ENCODE measurements around the gene SUCO. TPM values are rescaled to one million over a fixed set of nuclear protein-coding genes. Genes with fewer than 3 reads are reported as not detected.

Gene SUCO
- total and polyA plus RNA-seq, 2 of the 13 experiments (the other 11 are each of a cell fraction or from before 2014, with no cell fraction given): 12.6 to 25.5 TPM

DNA sequence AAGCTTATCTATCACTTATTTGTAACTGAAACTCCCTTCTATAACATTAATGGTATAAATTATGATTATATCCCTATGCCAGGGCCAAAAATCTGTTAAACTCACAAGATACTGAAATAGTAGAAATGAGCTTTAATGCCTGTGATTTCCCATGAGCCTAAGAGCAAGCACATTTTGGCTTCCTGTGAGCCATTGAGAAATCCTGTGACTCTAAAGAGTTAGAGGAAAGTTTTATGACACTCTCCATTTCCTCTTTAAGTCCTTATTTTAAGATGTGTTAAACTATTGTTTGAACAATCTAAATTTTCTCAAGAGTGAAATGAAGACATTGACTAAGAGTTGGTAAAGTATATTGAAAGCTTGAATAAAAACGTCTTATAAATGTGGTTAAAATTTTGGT lies 45.6 kb downstream of the SUCO start:
- H4K20me1 ChIP-seq (ENCODE audit: insufficient read depth, low read length): no peaks in the 10 kb centered on the region
- no peak overlapping the region for H3K27ac ChIP-seq (ENCODE audit: extremely low read length, insufficient read depth, low read length)
- H3K4me2 ChIP-seq (ENCODE audit: low read depth, low read length): no peak overlapping the region
- BruUV-seq (replicated peaks): no TSS peak
- TF ChIP-seq CENPT (CRISPR knock-in tag; IDR thresholded peaks at IDR 0.05; ENCODE audit: low read depth) (no peak), ZNF224 (CRISPR knock-in tag; IDR thresholded peaks at IDR 0.05) (no peak), ZFP41 (CRISPR knock-in tag; IDR thresholded peaks at IDR 0.05; ENCODE audit: borderline replicate concordance) (no peak)
- H3K9me3 ChIP-seq (ENCODE audit: low read length): no peaks in the 10 kb centered on the region
- intact Hi-C loops (cut with micrococcal nuclease; ENCODE audit: unreplicated experiment): no loop called here
- whole genome bisulfite sequencing (ENCODE audit: low lambda C conversion rate): 97% methylated on average over 1 of the region's 1 CpG
- no peak for DNase-seq (ENCODE audit: low spot score)
- peaks cover 2 to 34% of the 10 kb centered on the region in 2 experiments; a peak in 2 of 5 replicates for H3K36me3 ChIP-seq (replicated peaks in 1 of 2; ENCODE audit: control insufficient read depth in 1 of 2, insufficient read depth in 2 of 2, low read length in 2 of 2)
- no peak for FAIRE-seq
- no peak for ATAC-seq
- CTCF ChIA-PET (ENCODE audit: low intra/inter-chr PET ratio, low total read pairs): no interaction called here
- no peaks in the 10 kb centered on the region for H3K4me1 ChIP-seq (ENCODE audit: insufficient read depth, low read length)
- in situ Hi-C loops (cut with HindIII; ENCODE audit: extremely low pct_ligation_motif_present, low pct_unique_long_range_greater_than_20kb): no loop called here
- H3K9ac ChIP-seq (ENCODE audit: insufficient read depth, low read depth, low read length): no peak overlapping the region
- no peaks in the 10 kb centered on the region for H3K79me2 ChIP-seq (ENCODE audit: insufficient read depth, low read length)
- no peak overlapping the region for H2AFZ ChIP-seq (ENCODE audit: low read length)
- H3K27me3 ChIP-seq (ENCODE audit: control insufficient read depth in 1 of 2, insufficient read depth in 2 of 2, low read length in 2 of 2): no peaks in the 10 kb centered on the region
- no peak overlapping the region for H3K4me3 ChIP-seq (replicated peaks in 1 of 3; ENCODE audit: insufficient read depth in 1 of 3, low read depth in 2 of 3, low read length in 3 of 3)
- POLR2A ChIA-PET: interaction anchor here (1.2 kb wide), 1 partner anchor 46 kb away, joined by 3 read pairs; the partner anchor contains the start of gene SUCO

DNA sequence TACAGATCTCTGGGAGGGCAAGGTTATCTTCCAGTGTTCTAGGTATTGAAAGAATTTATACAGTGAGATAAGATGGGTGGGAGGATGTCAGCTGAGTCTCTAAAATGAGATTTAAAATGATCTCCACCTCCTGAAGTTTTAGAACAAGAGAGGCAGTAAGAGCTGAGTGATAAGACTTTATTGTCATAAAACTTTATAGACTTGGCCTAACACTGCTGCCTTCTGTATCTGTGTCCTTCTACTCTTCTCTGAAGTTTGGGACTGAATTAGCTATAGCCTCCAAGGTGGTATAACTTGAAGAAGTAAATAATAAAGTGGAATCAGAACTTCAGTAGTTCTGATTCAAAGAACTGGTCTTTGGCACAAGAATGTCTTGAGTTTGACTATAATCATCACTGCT lies 48.3 kb downstream of the SUCO start:
- in situ Hi-C loops (cut with HindIII; ENCODE audit: extremely low pct_ligation_motif_present, low pct_unique_long_range_greater_than_20kb) (no loop called here), intact Hi-C loops (cut with micrococcal nuclease; ENCODE audit: unreplicated experiment) (no loop called here)
- no peaks in the 10 kb centered on the region for H3K9me3 ChIP-seq (ENCODE audit: low read length)
- CTCF ChIA-PET (ENCODE audit: low intra/inter-chr PET ratio, low total read pairs): no interaction called here
- H3K27me3 ChIP-seq (ENCODE audit: control insufficient read depth in 1 of 2, insufficient read depth in 2 of 2, low read length in 2 of 2): no peaks in the 10 kb centered on the region
- no peak overlapping the region for H3K4me2 ChIP-seq (ENCODE audit: low read depth, low read length)
- DNase-seq (ENCODE audit: low spot score) (no peak), FAIRE-seq (no peak), ATAC-seq (no peak)
- no peaks in the 10 kb centered on the region for H4K20me1 ChIP-seq (ENCODE audit: insufficient read depth, low read length)
- no peak overlapping the region for H3K27ac ChIP-seq (ENCODE audit: extremely low read length, insufficient read depth, low read length)
- no peaks in the 10 kb centered on the region for H3K4me1 ChIP-seq (ENCODE audit: insufficient read depth, low read length)
- no peak overlapping the region for H3K4me3 ChIP-seq (replicated peaks in 1 of 3; ENCODE audit: insufficient read depth in 1 of 3, low read depth in 2 of 3, low read length in 3 of 3)
- POLR2A ChIA-PET: no interaction called here
- no peak overlapping the region for H3K9ac ChIP-seq (ENCODE audit: insufficient read depth, low read depth, low read length)
- H3K36me3 ChIP-seq (replicated peaks in 1 of 2; ENCODE audit: control insufficient read depth in 1 of 2, insufficient read depth in 2 of 2, low read length in 2 of 2): peaks cover 2 to 28% of the 10 kb centered on the region in 2 experiments; a peak in 2 of 5 replicates
- no TSS peak for BruUV-seq (replicated peaks)
- H3K79me2 ChIP-seq (ENCODE audit: insufficient read depth, low read length): no peaks in the 10 kb centered on the region
- TF ChIP-seq ZNF543 (CRISPR knock-in tag; IDR thresholded peaks at IDR 0.05): no peak
- no peak for TF ChIP-seq ZNF550 (CRISPR knock-in tag; IDR thresholded peaks at IDR 0.05; ENCODE audit: borderline replicate concordance)
- no peak for TF ChIP-seq KMT2A (CRISPR knock-in tag; IDR thresholded peaks at IDR 0.05)
- TF ChIP-seq, protein P1, sequence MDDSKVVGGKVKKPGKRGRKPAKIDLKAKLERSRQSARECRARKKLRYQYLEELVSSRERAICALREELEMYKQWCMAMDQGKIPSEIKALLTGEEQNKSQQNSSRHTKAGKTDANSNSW (CRISPR knock-in tag; IDR thresholded peaks at IDR 0.05; ENCODE audit: borderline replicate concordance): no peak
- TF ChIP-seq SRSF9 (IDR thresholded peaks at IDR 0.05; ENCODE audit: borderline replicate concordance, insufficient read depth, low read depth, low read length, poor library complexity, severe bottlenecking): no peak
- no peak overlapping the region for H2AFZ ChIP-seq (ENCODE audit: low read length)

All from HepG2 (cell line).